ENCODE measurements around the gene TBRG4.

Gene TBRG4

DNA sequence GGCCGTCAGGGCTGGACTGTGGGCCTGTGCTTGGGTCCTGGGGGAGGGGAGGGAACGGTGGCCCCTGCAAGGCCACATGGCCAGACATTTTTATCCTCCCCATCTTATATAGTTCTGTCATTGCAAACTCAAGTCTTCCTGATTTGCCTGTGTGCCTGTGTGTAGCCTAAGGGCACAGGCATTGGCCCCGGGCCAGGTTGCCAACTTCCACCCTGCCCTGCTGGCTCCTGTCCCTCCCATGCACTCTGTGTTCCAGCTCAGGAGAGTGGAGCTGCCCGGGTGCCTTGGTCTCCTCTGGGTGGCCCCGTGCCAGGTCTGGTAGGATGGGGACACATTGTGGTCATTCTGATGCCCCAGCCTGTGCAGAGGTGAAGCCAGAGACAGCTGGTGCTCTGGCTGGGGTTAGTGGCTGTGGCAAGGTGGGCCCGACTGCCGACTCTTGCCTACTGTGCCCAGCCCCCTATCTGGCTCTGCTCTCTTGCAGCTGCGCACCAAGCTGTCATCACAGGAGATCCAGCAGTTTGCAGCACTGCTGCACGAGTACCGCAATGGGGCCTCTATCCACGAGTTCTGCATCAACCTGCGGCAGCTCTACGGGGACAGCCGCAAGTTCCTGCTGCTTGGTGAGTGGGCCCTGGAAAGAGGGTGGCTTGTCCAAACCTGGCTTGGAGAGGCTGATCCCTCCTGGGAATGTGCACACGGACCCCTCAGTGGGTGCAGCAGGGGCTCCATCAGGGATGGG lies 37.5 kb downstream of the TBRG4 start:
- DNase-seq (ENCODE audit: insufficient read length, low spot score) (no peak), FAIRE-seq (no peak)
- TF ChIP-seq, protein P1, sequence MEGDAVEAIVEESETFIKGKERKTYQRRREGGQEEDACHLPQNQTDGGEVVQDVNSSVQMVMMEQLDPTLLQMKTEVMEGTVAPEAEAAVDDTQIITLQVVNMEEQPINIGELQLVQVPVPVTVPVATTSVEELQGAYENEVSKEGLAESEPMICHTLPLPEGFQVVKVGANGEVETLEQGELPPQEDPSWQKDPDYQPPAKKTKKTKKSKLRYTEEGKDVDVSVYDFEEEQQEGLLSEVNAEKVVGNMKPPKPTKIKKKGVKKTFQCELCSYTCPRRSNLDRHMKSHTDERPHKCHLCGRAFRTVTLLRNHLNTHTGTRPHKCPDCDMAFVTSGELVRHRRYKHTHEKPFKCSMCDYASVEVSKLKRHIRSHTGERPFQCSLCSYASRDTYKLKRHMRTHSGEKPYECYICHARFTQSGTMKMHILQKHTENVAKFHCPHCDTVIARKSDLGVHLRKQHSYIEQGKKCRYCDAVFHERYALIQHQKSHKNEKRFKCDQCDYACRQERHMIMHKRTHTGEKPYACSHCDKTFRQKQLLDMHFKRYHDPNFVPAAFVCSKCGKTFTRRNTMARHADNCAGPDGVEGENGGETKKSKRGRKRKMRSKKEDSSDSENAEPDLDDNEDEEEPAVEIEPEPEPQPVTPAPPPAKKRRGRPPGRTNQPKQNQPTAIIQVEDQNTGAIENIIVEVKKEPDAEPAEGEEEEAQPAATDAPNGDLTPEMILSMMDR (IDR thresholded peaks at IDR 0.05; ENCODE audit: insufficient read depth, missing control alignments): no peak

DNA sequence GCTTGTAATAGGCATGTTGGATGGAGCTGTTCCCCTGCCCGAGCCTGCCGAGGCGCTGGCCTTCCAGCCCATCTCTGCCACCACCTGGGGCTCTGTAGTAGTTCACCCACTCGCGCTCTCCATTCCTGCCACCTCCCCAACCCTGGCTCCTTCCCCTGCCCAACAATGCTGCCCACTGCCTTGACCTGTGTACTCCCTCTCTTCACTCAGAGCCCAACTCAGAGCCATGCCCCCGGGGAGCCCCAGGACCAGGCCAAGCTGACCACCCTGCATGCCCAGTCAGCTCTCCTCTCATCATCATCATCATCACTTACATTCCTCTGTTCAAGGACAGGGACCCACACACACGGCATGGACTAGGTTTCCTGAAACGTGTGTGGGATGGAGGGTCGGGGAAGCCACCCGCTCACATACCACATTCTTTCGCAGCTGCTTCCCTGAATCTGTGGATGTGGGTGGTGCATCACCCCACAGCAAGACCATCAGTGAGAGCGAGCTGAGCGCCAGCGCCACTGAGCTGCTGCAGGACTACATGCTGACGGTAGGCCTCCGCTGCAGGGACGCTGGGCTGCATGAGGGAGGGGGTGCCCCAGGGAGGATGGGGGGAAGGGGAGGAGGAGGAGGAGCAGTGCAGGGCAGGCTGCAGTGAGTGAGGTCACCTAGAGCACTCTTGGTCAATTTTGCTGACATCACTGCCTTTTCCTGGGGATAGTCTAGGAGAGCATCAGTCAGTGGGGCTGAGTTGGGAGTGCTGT lies 38.3 kb downstream of the TBRG4 start:
- DNase-seq (ENCODE audit: insufficient read length, low spot score): no peak
- FAIRE-seq: no peak
- TF ChIP-seq, protein P1 (IDR thresholded peaks at IDR 0.05; ENCODE audit: insufficient read depth, missing control alignments): no peak

DNA sequence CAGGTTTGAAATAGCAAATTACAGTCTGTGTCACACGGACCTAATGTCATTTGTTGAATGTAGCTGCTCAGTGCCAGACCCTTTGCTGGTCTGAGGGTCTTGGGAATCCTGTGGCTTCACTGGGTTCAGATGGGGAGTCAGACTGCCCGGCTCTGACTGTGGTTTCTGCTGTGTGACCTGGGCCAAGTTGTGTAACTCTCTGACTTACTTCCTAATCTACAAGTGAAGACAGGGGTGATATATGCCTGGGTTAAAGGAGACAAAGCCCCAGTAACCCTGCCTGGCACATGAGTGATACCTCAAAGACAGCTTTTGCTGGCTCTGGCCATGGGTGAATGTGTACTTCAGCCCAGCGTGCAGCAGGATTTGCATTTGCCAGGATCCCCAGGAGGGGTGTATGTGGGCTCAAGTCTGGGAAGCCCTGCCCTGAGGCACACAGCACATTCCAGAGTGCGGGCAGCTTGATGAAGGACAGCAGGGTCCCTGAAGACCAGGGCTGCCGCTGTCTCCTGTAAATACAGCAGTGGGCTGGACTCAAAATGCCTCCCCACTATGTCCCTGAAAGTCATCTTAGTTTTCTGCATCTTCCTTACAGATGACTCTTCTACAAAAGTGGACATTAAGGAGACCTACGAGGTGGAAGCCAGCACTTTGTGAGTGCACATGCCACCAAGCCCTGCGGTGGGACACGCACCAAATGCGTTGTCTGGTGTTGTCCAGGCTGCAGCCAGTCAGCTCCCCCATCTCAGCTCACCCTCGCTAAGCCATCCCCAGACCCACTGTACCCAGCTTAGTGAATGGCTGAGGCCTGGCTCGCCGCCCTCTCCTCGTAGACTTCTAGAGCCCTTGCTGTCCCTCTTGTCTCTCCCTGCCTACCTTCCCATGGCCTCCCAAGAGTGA lies 39.1 kb downstream of the TBRG4 start:
- DNase-seq (ENCODE audit: insufficient read length, low spot score) (no peak), FAIRE-seq (no peak)
- TF ChIP-seq, protein P1 (IDR thresholded peaks at IDR 0.05; ENCODE audit: insufficient read depth, missing control alignments): no peak

DNA sequence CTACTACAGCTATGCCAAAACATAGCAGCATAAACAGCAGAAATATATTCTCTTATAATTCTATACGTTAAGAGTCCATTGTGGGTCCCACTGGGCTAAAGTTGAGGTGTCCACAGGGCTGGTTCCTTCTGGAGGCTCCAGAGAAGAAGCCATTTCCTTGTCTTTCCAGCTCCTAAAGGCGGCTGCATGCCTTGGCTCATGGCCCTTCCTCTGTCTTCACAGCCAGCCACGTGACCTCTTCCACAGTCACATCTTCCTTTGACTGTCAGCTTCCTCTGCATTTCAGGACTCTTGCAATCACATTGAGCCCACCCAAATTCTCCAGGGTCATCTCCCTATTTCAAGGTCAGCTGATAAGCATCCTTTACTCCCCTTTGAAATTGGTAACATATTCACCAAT lies 40.0 kb downstream of the TBRG4 start:
- no peak for FAIRE-seq
- TF ChIP-seq, protein P1 (IDR thresholded peaks at IDR 0.05; ENCODE audit: insufficient read depth, missing control alignments): no peak
- no peak for DNase-seq (ENCODE audit: insufficient read length, low spot score)

DNA sequence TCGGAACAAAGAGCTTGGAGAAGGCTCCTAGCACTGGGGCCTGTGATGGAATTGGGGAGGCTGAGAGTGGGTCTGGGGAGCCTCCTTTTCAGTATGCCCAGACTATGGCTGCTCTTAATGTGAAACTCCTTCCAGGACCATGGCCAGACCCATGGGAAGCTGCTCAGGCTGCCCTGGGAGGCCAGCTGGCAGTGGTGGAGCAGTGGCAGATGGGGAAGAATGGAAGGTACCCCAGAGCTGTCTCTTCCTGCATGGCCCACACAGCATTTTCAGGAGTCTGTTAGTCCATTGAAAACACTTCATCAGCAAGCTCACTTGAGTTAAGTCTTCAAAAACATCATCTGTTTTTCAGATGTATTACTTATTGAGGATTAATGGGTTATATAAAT lies 41.2 kb downstream of the TBRG4 start:
- TF ChIP-seq, protein P1 (IDR thresholded peaks at IDR 0.05; ENCODE audit: insufficient read depth, missing control alignments): no peak
- no peak for FAIRE-seq
- no peak for DNase-seq (ENCODE audit: insufficient read length, low spot score)

DNA sequence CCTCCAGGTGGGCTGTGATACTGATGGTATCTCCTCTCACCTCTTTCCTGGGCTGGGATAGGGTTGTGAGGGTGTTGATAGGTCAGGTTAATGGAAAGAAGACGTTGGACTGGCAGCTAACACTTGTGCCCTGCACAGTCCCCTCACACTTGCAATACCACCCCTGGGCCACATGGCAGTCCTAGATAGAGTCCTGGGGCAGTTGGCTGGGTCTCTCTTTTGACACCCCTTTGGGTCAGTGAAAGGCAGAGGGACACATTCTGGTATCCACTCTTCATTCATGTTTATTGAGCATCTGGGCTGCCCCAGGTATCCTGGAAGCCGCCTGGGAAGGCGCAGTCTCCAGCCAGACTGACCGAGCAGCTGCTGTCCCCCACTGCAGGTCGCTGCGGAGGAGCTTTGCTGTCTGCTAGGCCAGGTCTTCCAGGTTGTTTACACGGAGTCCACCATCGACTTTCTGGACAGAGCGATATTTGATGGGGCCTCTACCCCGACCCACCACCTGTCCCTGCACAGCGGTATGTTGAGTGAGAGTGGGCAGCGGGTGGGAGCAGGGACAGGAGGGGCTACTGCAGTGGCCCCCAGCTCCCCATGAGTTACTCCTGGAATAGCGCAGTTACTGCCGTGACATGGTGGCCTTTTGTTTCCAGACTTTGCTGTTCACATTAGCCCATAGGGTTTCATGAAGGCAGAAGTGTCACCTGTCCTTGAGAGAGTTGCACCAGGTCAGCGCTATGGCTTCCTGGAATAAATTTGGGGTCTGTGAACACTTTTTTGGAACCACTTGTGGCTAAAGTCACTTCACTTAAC lies 41.8 kb downstream of the TBRG4 start:
- TF ChIP-seq, protein P1 (IDR thresholded peaks at IDR 0.05; ENCODE audit: insufficient read depth, missing control alignments): no peak
- DNase-seq (ENCODE audit: insufficient read length, low spot score) (no peak), FAIRE-seq (no peak)

Data from D721Med (cell line).